OCI-LY1 (cell line): ENCODE measurements around the gene PTPRR.
A peak's percentile ranks its signal among the peaks of the same experiment; 100 is the strongest.
"Not testable (repeated sequence)": the region's sequence is repeated elsewhere in the genome, so short reads cannot be mapped to it uniquely, and the experiment has no call there.

Experiments used
- H2AFZ ChIP-seq: fragments of 200-600 bp; sonication (generic), shearing (Covaris generic); 2 replicates; pipeline ENCODE4 v1.6.0; 2014; ENCODE audit warnings: antibody characterized with exemption, mild to moderate bottlenecking, low read length
- H3F3A ChIP-seq: fragments of 200-600 bp; sonication (generic), shearing (Covaris generic); 2 replicates; pipeline ENCODE4 v1.6.0; 2014; ENCODE audit warnings: mild to moderate bottlenecking, antibody characterized with exemption, low read length, moderate library complexity; ENCODE audit not compliant: insufficient read depth
- H3K27ac ChIP-seq: fragments of 200-600 bp; sonication (generic); 2 replicates; pipeline ENCODE4 v1.5.1; 2014; ENCODE audit warnings: low read length, mixed run types, mild to moderate bottlenecking, low read depth; ENCODE audit not compliant: poor library complexity, severe bottlenecking
- H3K27me3 ChIP-seq: fragments of 200-600 bp; sonication (generic); 2 replicates; pipeline ENCODE4 v1.6.0; 2014; ENCODE audit warnings: antibody characterized with exemption, mild to moderate bottlenecking, low read length, moderate library complexity; ENCODE audit not compliant: insufficient read depth
- H3K36me3 ChIP-seq: fragments of 200-600 bp; sonication (generic); 2 replicates; pipeline ENCODE4 v1.6.1; 2014; ENCODE audit warnings: mild to moderate bottlenecking, antibody characterized with exemption, low read length, moderate library complexity, mixed read lengths; ENCODE audit not compliant: insufficient read depth
- H3K4me1 ChIP-seq: fragments of 200-600 bp; sonication (generic); 2 replicates; pipeline ENCODE4 v1.5.1; 2014; ENCODE audit warnings: mild to moderate bottlenecking, low read length, moderate library complexity; ENCODE audit not compliant: insufficient read depth, severe bottlenecking
- H3K4me2 ChIP-seq: fragments of 200-600 bp; sonication (generic), shearing (Covaris generic); 2 replicates; pipeline ENCODE4 v1.6.1; 2014; ENCODE audit warnings: low read length
- H3K4me3 ChIP-seq: fragments of 200-600 bp; sonication (generic); 2 replicates; pipeline ENCODE4 v1.5.1; 2014; ENCODE audit warnings: low read length, low read depth, mild to moderate bottlenecking, mixed read lengths; ENCODE audit not compliant: poor library complexity, severe bottlenecking
- H3K79me2 ChIP-seq: fragments of 200-600 bp; shearing (Covaris generic); 2 replicates; pipeline ENCODE4 v1.6.1; 2016; ENCODE audit warnings: mixed run types, low read length, mixed read lengths; ENCODE audit not compliant: insufficient read depth
- H3K9ac ChIP-seq: fragments of 200-600 bp; sonication (generic), shearing (Covaris generic); 2 replicates; pipeline ENCODE4 v1.6.1; 2014; ENCODE audit warnings: mild to moderate bottlenecking, low read length, mixed read lengths
- H3K9me2 ChIP-seq: fragments of 200-600 bp; sonication (generic), shearing (Covaris generic); 2 replicates; pipeline ENCODE4 v1.6.1; 2014; ENCODE audit warnings: low read depth, mild to moderate bottlenecking, low read length, mixed read lengths
- H3K9me3 ChIP-seq: fragments of 200-600 bp; shearing (Covaris generic); 2 replicates; pipeline ENCODE4 v1.6.1; 2014; ENCODE audit warnings: low read length, mixed read lengths
- H4K20me1 ChIP-seq: fragments of 200-600 bp; sonication (generic), shearing (Covaris generic); 2 replicates; pipeline ENCODE4 v1.6.0; 2016; ENCODE audit warnings: mild to moderate bottlenecking, low read length; ENCODE audit not compliant: insufficient read depth
- EZH2 ChIP-seq: fragments of 200-600 bp; sonication (generic), shearing (Covaris generic); IDR thresholded peaks from 2 replicates; pipeline ENCODE4 v1.8.0; 2017; ENCODE audit warnings: borderline replicate concordance, mixed run types, mild to moderate bottlenecking, antibody characterized with exemption, low read length, moderate library complexity, mixed read lengths
- TF ChIP-seq, protein P1 (sequence below): fragments of 200-600 bp; sonication (generic), shearing (Covaris generic); IDR thresholded peaks from 2 replicates; pipeline ENCODE4 v1.5.1; 2017; ENCODE audit warnings: mild to moderate bottlenecking, antibody characterized with exemption, low read length, moderate library complexity, mixed read lengths

Gene PTPRR

DNA sequence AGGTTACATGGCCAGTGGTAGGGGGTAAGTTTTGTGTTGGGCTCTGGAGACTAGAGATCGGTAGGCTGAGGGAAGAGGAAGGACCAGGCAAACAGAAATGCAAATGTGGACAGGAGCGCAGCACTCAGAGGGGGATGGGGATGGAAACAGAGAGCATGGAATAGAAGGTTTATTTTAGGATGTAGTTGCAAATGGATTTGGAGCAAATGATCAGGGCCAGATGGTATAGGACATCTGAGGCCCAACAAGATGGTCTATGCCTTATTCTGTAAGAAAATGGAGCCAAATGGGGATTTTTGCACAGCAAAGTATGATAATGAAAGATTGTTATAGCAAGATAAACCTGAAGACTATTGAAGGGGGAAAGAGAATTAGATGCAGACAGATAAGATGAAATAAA, 180.8 kb downstream of the PTPRR start:
- Histone ChIP-seq H3K9me2 (no peaks in the 10 kb centered on the region), H3K9ac (no peak overlapping the region), H4K20me1 (no peaks in the 10 kb centered on the region), H3K27me3 (no peaks in the 10 kb centered on the region; the same call in 1 of the 2 replicates), H3K79me2 (no peaks in the 10 kb centered on the region), H3K4me3 (no peak overlapping the region), H3K4me2 (no peak overlapping the region), H3K4me1 (no peaks in the 10 kb centered on the region), H3K36me3 (no peaks in the 10 kb centered on the region), H2AFZ (no peak overlapping the region), H3K9me3 (no peaks in the 10 kb centered on the region), H3F3A (no peaks in the 10 kb centered on the region), H3K27ac (no peak overlapping the region)
- TF ChIP-seq, protein P1, sequence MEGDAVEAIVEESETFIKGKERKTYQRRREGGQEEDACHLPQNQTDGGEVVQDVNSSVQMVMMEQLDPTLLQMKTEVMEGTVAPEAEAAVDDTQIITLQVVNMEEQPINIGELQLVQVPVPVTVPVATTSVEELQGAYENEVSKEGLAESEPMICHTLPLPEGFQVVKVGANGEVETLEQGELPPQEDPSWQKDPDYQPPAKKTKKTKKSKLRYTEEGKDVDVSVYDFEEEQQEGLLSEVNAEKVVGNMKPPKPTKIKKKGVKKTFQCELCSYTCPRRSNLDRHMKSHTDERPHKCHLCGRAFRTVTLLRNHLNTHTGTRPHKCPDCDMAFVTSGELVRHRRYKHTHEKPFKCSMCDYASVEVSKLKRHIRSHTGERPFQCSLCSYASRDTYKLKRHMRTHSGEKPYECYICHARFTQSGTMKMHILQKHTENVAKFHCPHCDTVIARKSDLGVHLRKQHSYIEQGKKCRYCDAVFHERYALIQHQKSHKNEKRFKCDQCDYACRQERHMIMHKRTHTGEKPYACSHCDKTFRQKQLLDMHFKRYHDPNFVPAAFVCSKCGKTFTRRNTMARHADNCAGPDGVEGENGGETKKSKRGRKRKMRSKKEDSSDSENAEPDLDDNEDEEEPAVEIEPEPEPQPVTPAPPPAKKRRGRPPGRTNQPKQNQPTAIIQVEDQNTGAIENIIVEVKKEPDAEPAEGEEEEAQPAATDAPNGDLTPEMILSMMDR: no peak
- TF ChIP-seq EZH2: no peak

GRCh38 chr12:70736351-70737133, 184.0 kb downstream of the PTPRR start:
- Histone ChIP-seq H3F3A (no peaks in the 10 kb centered on the region), H3K4me2 (no peak overlapping the region), H3K4me1 (no peaks in the 10 kb centered on the region), H3K4me3 (no peak overlapping the region), H2AFZ (no peak overlapping the region), H3K9me2 (no peaks in the 10 kb centered on the region), H3K27me3 (no peaks in the 10 kb centered on the region; the same call in 1 of the 2 replicates), H3K9ac (no peak overlapping the region), H4K20me1 (no peaks in the 10 kb centered on the region), H3K79me2 (no peaks in the 10 kb centered on the region), H3K36me3 (no peaks in the 10 kb centered on the region), H3K9me3 (no peaks in the 10 kb centered on the region), H3K27ac (no peak overlapping the region)
- TF ChIP-seq, protein P1: no peak
- TF ChIP-seq EZH2: no peak

DNA sequence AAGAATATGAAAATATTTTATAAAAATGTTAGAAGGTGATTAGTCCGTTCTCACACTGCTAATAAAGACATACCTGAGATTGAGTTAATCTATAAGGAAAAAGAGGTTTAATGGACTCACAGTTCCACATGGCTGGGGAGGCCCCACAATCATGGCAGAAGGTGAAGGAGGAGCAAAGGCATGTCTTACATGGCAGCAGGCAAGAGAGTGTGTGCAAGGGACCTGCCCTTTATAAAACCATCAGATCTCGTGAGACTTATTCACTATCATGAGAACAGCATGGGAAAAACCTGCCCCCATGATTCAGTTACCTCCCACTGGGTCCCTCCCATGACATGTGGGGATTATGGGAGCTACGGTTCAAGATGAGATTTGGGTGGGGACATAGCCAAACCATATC, 185.3 kb downstream of the PTPRR start:
- not testable (repeated sequence) for H3K4me2 ChIP-seq, H3K9me3 ChIP-seq, H4K20me1 ChIP-seq, H3K4me3 ChIP-seq, H3K9me2 ChIP-seq, H3K4me1 ChIP-seq, H3F3A ChIP-seq, H2AFZ ChIP-seq, H3K27ac ChIP-seq, H3K27me3 ChIP-seq, H3K36me3 ChIP-seq, H3K9ac ChIP-seq, H3K79me2 ChIP-seq

- H3K9me2 ChIP-seq: no peaks in the 10 kb centered on the region
- H3F3A ChIP-seq: no peaks in the 10 kb centered on the region
- H3K4me3 ChIP-seq: no peak overlapping the region
- no peaks in the 10 kb centered on the region for H3K4me1 ChIP-seq
- no peak overlapping the region for H2AFZ ChIP-seq
- H3K9ac ChIP-seq: no peak overlapping the region
- H3K79me2 ChIP-seq: no peaks in the 10 kb centered on the region
- no peaks in the 10 kb centered on the region for H3K9me3 ChIP-seq
- H3K4me2 ChIP-seq: no peak overlapping the region
- no peaks in the 10 kb centered on the region for H4K20me1 ChIP-seq
- H3K36me3 ChIP-seq: no peaks in the 10 kb centered on the region
- no peaks in the 10 kb centered on the region; the same call in 1 of the 2 replicates for H3K27me3 ChIP-seq
- no peak for TF ChIP-seq EZH2
- TF ChIP-seq, protein P1: peak; percentile 58
- H3K27ac ChIP-seq: no peak overlapping the region
These were observed 187.2 kb downstream of the PTPRR start for GRCh38 chr12:70733385-70733784.
